Measurements from ENCODE around the gene SH3D21.
A peak's percentile ranks its signal among the peaks of the same experiment; 100 is the strongest.

Gene SH3D21

DNA sequence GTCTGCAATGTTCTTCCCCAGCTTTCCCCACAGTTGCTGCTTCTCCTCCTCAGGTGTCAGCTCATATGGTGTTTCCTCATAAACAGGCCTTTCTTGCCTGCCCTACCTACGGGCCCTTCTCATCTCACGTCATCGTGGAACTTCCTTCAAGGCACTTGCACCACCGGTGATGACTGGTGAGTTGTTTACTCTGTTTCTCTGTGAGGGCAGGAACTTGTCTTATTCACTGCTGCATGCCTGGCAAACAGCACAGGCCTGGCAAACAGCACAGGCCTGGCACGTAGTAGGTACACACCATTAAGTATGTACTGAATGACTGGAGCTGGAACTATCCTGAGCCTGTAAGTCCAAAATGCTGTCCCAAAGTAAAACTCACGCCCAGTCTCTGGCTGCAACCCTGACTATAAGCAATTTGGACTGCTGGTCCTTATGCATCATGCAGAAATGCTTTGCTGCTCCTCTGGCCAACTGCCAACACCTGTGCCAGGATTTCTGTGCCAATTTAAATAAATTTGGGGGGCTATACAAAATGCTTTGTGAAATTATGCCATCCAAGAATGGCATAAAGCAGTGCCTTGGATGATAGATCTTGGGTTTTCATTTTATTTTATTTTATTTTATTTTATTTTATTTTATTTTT, 53.9 kb downstream of the SH3D21 start:
- no peak for DNase-seq

DNA sequence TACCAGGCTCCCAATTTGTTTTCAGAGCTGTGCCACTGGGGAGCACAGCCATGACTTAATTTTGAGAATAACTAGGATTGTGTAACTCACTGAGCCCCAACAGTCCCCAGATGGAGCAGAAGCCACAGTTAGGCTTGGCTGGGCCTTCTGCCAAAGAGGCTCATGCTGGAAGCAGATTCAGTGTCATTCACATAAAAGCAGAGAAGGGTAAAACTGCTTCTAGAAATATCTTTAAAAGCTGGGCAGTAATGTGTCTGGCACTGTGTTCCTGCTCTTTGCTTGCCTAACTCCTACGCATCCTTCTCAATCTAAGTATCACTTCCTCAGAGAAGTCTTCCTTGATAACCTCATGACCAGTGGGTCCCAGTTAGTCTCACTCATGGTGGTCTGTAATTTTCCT, 59.2 kb downstream of the SH3D21 start:
- DNase-seq: no peak

DNA sequence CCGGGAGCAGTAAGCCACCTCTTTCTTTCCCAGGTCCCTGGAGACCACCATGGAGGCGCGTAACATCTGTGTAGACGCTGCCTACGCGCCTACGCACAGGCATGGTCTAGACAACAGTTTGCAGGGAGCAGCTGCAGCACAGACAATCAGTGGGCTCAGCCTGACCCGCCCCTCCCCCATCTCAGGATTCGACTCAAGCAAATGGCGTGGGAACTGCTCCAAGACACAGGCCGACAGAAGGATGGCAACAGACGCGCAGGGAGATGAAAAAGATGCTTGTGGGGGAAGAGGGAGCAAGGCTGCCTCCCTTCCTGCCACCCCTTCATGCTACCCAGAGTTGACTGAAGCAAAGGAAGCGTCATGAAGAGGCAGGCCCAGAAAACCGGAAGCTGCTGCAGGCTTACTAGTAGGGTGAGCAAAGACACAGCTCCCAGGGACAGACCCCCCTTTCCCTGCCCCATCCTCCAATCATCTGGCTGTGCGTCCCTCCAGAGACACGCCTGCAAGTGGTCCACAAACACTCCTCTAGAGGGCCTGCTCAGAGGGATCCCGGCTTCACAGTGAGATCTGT, 60.0 kb downstream of the SH3D21 start:
- no peak for DNase-seq

DNA sequence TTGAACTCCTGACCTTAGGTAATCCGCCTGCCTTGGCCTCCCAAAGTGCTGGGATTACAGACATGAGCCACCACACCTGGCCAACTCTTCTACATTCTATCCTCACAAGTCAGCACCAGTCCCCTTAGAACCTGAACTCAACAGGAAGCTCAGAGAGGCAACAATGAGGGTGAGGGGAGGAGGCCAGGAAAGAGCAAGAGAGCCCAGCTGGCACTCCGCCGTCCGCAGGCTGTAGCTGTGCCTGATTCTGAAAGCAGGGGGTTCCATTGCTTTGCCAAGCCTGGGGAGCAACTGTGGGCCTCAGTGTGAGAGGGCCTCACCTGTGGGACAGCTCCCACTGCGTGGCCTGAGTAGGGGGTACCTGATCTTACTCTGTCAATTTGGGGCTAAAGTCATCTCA, 60.9 kb downstream of the SH3D21 start:
- peak; percentile 53 for DNase-seq

GRCh38 chr1:36367798-36368197, 61.6 kb downstream of the SH3D21 start:
- peak; percentile 97 for DNase-seq

GRCh38 chr1:36369061-36369861, 63.1 kb downstream of the SH3D21 start:
- peak; percentile 99 for DNase-seq

Data from NCI-H510A treated with DMSO at 0.1 percent for 48 hours (cell line).